HG03565 (cell line): ENCODE results near the gene TCL1A.

Source experiments
- ATAC-seq: cut with Tn5 transposase; IDR thresholded peaks from one replicate; pipeline ENCODE4 v1.9.1; 2021; ENCODE audit warnings: mild to moderate bottlenecking, moderate library complexity; ENCODE audit not compliant: unreplicated experiment

TCL1A gene

GRCh38 chr14:95707327-95707726 is 6.6 kb downstream of the TCL1A start:
- ATAC-seq = no peak

- no peak for ATAC-seq
Observed at GRCh38 chr14:95705518-95705917, 8.4 kb downstream of the TCL1A start.

DNA sequence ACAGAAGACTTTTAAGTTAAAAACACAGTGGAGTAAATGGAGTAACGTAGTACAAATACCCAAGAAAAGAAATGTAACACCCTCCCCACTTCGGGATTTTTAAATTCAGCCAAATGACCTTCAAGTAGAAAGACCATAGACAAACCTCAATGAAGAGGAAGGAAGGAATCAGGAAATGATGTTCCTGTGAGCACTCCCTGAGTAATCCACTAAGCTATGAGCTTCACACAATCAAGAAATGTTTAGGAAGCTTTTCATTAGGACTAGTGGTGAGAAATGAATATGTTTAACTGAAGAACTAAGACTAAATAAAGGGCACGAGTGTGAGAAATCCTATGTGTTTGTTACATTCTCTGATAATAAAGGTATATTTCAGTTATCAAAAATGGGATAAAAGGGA is 10.1 kb downstream of the TCL1A start:
- no peak for ATAC-seq

DNA sequence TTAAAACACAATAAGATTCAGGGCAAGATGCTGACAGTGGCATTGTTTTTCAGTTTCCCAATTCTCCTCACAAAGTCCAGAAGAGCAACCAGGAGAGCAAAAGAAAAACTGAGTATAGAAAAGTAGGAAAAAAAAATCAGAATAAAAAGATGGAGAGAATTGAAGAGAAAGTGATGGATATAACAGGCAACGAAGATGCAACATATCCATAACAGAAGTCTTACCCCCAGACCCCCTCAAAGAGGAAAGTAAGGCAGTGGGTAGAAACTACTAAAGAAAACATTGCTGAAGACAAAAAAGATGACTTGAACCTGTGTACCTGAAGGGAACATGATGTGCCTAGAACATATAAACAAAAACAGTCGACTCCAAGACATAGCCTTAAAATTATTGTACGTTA is 10.6 kb downstream of the TCL1A start:
- no peak for ATAC-seq

GRCh38 chr14:95701846-95702221 is 12.1 kb downstream of the TCL1A start:
- no peak for ATAC-seq

DNA sequence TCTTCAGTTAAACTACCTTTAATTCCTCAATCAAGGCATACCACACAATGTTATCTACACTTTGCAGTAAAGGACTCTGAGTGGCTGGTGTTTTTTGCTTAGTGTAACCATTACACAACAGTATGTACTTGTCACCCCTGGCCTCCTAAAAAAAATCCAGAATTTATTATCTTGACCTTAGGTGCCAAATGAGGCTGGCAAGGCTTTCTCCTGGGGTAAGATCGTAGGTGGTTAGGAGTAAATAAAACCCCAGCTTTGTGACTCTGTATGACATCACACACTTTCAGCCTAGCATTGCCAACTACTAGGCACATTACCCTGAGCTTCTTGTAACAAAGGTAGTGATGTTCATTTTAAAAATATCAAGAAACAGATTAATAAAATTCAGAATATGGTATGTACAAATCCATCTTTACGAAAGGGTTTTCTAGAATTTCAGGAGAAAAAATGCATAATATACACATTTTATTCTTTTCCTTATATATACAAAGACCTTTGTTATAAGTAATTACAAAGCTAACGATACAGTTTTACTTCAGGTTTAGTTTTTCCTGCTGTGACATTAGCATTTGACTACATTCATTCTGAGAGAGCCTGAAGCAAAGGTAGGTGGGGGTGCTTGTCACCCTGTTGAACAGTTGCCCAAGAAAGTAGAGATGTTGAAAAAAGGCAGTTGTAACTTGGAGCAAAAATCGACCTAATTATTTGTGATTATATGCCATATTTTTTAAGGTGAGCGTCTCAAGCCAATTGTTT is 13.5 kb downstream of the TCL1A start:
- no peak for ATAC-seq

- no peak for ATAC-seq
Observed at GRCh38 chr14:95699412-95699811, 14.5 kb downstream of the TCL1A start.

- ATAC-seq = no peak
Observed at GRCh38 chr14:95698287-95698686, 15.6 kb downstream of the TCL1A start.

GRCh38 chr14:95697764-95698163 is 16.2 kb downstream of the TCL1A start:
- ATAC-seq = peak; percentile 55

- no peak for ATAC-seq
Observed at GRCh38 chr14:95696741-95697140, 17.2 kb downstream of the TCL1A start.

- no peak for ATAC-seq
Observed at GRCh38 chr14:95695913-95696312, 18.0 kb downstream of the TCL1A start.

DNA sequence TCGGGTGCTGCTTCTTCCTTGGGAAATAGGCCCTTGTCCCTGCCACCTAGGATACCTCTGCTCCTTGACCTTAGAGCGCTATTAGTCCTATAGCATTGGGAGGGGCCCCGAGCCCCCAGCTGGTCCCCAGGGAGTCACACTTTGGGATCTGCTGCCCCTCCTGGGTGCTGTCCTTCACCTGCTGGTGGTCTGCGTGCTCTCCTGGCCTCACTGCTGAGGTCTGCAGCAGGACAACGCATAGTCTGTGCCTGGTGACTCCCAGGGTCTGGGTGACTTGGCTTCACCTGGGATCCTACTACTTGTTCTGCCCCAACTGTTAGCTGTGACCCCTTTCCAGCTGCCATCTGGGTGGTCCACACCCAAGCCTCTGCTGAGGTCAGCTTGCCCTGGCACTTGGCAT is 18.9 kb downstream of the TCL1A start:
- no peak for ATAC-seq

GRCh38 chr14:95692109-95692508 is 21.8 kb downstream of the TCL1A start:
- no peak for ATAC-seq

DNA sequence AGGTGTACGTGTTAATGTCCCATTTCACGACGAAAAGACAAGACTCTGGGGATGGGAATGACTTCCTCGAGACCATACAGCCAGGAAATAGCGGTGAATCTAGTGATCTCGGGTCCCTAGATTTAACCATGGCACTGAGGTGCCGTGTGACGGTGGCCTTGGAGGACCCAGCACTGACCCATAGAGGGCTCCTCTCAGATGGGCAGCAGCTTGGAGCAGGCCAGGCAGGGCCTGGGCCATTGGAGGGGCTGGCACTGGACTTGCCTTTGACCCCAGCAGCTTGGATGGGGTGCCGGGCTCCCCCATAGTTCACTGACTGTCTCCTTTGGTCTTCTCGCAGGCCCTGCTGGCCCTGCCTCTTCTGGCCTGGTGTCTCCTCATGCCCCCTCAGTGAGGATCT is 22.3 kb downstream of the TCL1A start:
- ATAC-seq = no peak

DNA sequence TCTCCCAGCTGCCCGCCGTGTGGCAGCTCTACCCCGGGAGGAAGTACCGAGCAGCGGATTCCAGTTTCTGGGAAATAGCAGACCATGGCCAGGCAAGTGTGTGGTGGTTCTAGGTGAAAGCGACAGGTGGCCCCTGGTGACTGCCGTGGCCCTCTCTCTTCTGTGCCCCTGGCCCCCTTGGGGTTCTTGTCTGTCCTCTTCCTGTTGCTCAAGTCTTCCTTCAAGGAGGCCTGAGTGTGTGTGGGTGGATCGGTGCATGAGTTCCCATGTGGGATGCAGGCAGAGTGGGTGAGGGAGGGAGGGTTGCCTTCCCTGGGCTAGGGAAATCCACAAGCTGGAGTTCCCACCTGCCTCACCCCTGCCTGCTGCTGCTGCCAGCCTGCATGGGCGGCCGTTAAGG is 23.1 kb downstream of the TCL1A start:
- ATAC-seq = no peak

GRCh38 chr14:95689441-95689840 is 24.5 kb downstream of the TCL1A start:
- ATAC-seq = no peak

- no peak for ATAC-seq
Observed at GRCh38 chr14:95686935-95687334, 27.0 kb downstream of the TCL1A start.

DNA sequence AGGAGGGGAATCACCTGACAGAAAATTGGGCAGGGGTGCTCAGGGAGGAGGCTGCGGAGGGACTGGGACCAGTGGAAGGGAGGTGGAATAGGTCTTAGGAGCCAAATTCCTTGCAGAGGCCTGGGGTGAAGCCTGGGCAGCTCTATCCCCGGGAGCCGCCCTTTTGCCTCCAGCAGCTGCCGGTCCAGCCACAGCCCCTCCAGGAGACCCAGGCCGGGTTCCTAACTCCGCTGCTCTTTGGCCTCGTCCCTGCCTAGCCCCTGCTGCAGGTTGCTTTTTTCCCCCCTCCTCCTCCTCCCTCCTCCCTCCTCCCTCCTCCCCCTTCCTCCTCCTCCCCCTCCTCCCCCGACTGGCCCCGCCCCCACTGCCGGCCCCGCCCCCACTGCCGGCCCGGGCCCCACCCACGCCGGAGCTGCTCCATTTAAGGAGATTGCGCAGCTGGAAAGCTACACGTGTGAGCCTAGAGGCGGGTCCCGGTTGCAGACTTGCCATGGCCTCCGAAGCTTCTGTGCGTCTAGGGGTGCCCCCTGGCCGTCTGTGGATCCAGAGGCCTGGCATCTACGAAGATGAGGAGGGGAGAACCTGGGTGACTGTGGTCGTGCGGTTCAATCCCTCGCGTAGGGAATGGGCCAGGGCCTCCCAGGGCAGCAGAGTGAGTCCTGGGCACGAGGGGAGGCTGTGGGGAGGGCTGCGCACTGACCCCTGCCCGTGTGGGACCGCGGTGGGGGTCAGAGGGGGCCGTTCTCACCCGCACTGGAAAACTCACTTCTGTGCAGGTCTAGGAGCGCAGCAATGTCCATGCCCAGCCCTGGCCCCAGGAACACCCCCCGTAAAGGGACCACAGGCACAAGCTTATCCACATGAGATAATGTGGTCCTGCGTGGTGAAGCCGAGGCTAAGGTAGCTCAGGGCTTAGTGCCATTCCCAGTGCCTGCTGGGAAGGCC is 27.7 kb downstream of the TCL1A start, which contains the start of gene TCL1B:
TSS of gene TCL1B (plus strand) at position 449 of the 945 bp plus-strand sequence. CDS start at position 491, 42 bp downstream.
- ATAC-seq = no peak

GRCh38 chr14:95683793-95684192 is 30.1 kb downstream of the TCL1A start:
- no peak for ATAC-seq

DNA sequence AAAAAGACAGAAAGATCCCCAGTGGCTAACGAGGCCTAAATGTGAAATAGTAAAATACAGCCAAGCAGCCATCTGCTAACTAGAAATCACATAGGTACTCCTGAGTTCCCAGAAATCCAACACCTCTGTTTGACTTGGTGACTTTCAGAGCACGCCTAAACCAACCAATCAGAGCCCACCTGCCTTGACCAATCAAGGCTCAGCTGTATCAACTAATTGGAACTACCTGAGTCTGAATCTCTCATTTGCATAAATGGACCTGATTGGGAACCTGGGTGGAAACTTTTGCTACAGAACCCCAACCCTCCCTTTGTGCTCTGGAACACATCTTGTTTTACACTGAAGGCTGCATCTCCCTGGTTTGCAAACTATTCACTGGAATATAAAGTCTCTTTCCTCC is 32.8 kb downstream of the TCL1A start:
- ATAC-seq = no peak

DNA sequence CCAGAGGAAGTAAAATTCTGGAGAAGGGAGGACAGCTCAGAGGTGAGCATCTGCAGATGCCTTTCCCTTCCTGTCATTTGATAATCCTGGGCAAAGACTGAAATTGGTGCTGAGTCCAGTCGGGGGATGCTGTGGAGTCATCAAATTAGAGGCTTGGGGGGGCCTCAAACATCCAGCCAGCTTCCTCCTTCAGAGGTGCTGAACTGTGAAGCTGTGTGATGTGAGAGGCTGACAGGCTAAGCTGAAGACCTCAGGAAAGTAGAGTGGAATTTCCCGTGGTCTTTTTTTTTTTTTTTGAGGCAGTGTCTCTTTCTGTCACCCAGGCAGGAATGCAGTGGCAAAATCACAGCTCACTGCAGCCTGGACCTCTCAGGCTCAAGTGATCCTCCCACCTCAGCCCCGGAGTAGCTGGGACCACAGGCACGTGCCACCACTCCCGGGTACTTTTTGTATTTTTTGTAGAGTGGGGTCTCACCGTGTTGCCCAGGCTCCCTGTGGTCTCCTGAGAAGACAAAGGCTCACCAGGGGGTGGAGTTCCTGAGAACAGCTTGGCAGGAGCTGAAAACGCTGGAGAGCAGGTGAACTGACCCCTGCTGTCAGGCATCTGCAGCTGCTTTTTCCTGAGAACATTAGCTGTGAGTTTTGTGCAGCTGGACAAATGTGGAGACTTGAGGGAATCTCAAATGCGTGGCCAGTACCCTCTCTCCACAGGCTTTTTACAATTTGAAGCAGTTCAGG is 33.8 kb downstream of the TCL1A start:
- no peak for ATAC-seq
